H1 (cell line): ENCODE measurements around the gene FGF12. TPM values are rescaled to one million over a fixed set of nuclear protein-coding genes. Genes with fewer than 3 reads are reported as not detected.

Experiments used
- CTCF ChIA-PET: fragments of 300-600 bp; sonication (Branson Sonifier 250); formaldehyde crosslinking; loops from one replicate; lab custom pipeline; 2021; ENCODE audit not compliant: partially characterized antibody; lab: Charles Lee
- POLR2A ChIA-PET: fragments of 300-600 bp; sonication (Branson Sonifier 250); formaldehyde crosslinking; loops from one replicate; lab custom pipeline; 2021; ENCODE audit warnings: inconsistent platforms; ENCODE audit not compliant: partially characterized antibody; lab: Charles Lee
- DNase-seq, 2 experiments: peaks; one replicate each; pipeline versions ENCODE4 v3.0.0 to v3.0.0-alpha.2; 2010 to 2022; ENCODE audit warnings: low spot score in 2 of 2, low read depth in 1 of 2, mixed read lengths in 1 of 2
- FAIRE-seq: peaks from 2 replicates; lab custom pipeline; 2011; peaks lifted over from hg19 to GRCh38; lab: Jason Lieb, UNC
- H2AFZ ChIP-seq: 2 replicates; pipeline ENCODE4 v1.8.1; 2012; ENCODE audit warnings: low read length, inconsistent platforms
- H2AK5ac ChIP-seq: 2 replicates; pipeline ENCODE4 v1.6.1; 2013; ENCODE audit warnings: low read depth, low read length
- H2BK120ac ChIP-seq: replicated peaks from 2 replicates; pipeline ENCODE3; 2013; ENCODE audit warnings: low read depth, low read length, inconsistent platforms
- H2BK12ac ChIP-seq: 2 replicates; pipeline ENCODE4 v1.6.1; 2013; ENCODE audit warnings: low read depth, low read length
- H2BK15ac ChIP-seq: 2 replicates; pipeline ENCODE4 v1.6.1; 2013; ENCODE audit warnings: low read length
- H2BK20ac ChIP-seq: 2 replicates; pipeline ENCODE4 v1.6.1; 2013; ENCODE audit warnings: low read length
- H2BK5ac ChIP-seq: 2 replicates; pipeline ENCODE4 v1.6.1; 2013; ENCODE audit warnings: low read depth, low read length
- H3K14ac ChIP-seq: 2 replicates; pipeline ENCODE4 v1.6.1; 2013; ENCODE audit warnings: inconsistent platforms; ENCODE audit not compliant: insufficient read length
- H3K18ac ChIP-seq: 2 replicates; pipeline ENCODE4 v1.6.1; 2013; ENCODE audit warnings: low read length; ENCODE audit errors: extremely low read depth
- H3K23ac ChIP-seq: 2 replicates; pipeline ENCODE4 v1.6.1; 2013; ENCODE audit warnings: inconsistent platforms; ENCODE audit not compliant: insufficient read length
- H3K23me2 ChIP-seq: 2 replicates; pipeline ENCODE4 v1.6.1; 2013; ENCODE audit warnings: low read depth, low read length
- H3K27ac ChIP-seq: 2 replicates; pipeline ENCODE4 v1.6.1; 2011; ENCODE audit warnings: low read depth, low read length, inconsistent platforms
- H3K27me3 ChIP-seq, 4 experiments: replicated peaks in 1 of 4; 1 replicate in 1 of 4; 2 replicates in 3 of 4; pipeline versions ENCODE4 v1.6.1 to v1.8.1; 2011 to 2013; ENCODE audit warnings: low read length in 3 of 4, mild to moderate bottlenecking in 3 of 4, inconsistent platforms in 2 of 4, mixed read lengths in 2 of 4, moderate library complexity in 1 of 4; ENCODE audit not compliant: control insufficient read depth in 3 of 4, insufficient read depth in 3 of 4; ENCODE audit errors: extremely low read depth in 1 of 4
- H3K36me3 ChIP-seq, 4 experiments: 2 replicates each; pipeline versions ENCODE4 v1.6.1 to v1.8.1; 2011 to 2013; ENCODE audit warnings: mild to moderate bottlenecking in 4 of 4, low read length in 3 of 4, moderate library complexity in 2 of 4, control low read depth in 1 of 4, inconsistent platforms in 1 of 4; ENCODE audit not compliant: insufficient read depth in 4 of 4, control insufficient read depth in 2 of 4
- H3K4ac ChIP-seq: replicated peaks from 2 replicates; pipeline ENCODE3; 2013; ENCODE audit warnings: low read length, low read depth, mixed read lengths, inconsistent platforms; ENCODE audit not compliant: insufficient read length
- H3K4me1 ChIP-seq, 4 experiments: replicated peaks in 1 of 4; 1 replicate in 1 of 4; 2 replicates in 3 of 4; pipeline versions ENCODE4 v1.6.1 to v1.8.1; 2011 to 2013; ENCODE audit warnings: low read length in 3 of 4, inconsistent platforms in 2 of 4, mixed read lengths in 1 of 4; ENCODE audit not compliant: insufficient read depth in 4 of 4, control insufficient read depth in 3 of 4
- H3K4me2 ChIP-seq, 2 experiments: 2 replicates each; pipeline versions ENCODE4 v1.6.1 to v1.8.1; 2011 to 2013; ENCODE audit warnings: low read depth in 2 of 2, low read length in 2 of 2, control low read depth in 1 of 2, inconsistent platforms in 1 of 2, mild to moderate bottlenecking in 1 of 2; ENCODE audit not compliant: insufficient read depth in 1 of 2
- H3K4me3 ChIP-seq, 4 experiments: fragments of 200-600, 300-600 bp in 1 of 4; sonication (generic), shearing (Covaris generic), sonication (Bioruptor Twin) in 1 of 4; 2 replicates each; pipeline versions ENCODE4 v1.5.1 to v1.8.1; 2011 to 2016; ENCODE audit warnings: low read length in 4 of 4, low read depth in 3 of 4, control low read depth in 2 of 4, inconsistent platforms in 2 of 4, mild to moderate bottlenecking in 2 of 4, mixed read lengths in 1 of 4, moderate library complexity in 1 of 4; ENCODE audit not compliant: insufficient read depth in 2 of 4; ENCODE audit errors: extremely low read depth in 1 of 4
- H3K56ac ChIP-seq: replicated peaks from 2 replicates; pipeline ENCODE3; 2013; ENCODE audit warnings: low read depth, mild to moderate bottlenecking, mixed read lengths, low read length, inconsistent platforms; ENCODE audit not compliant: insufficient read length
- H3K79me1 ChIP-seq: 2 replicates; pipeline ENCODE4 v1.6.1; 2013; ENCODE audit warnings: low read depth, low read length, control low read depth
- H3K79me2 ChIP-seq, 2 experiments: 2 replicates each; pipeline versions ENCODE4 v1.6.1 to v1.8.1; 2012 to 2013; ENCODE audit warnings: low read length in 2 of 2, mild to moderate bottlenecking in 2 of 2, inconsistent platforms in 1 of 2; ENCODE audit not compliant: insufficient read depth in 2 of 2, control insufficient read depth in 1 of 2
- H3K9ac ChIP-seq, 4 experiments: replicated peaks in 1 of 4; 1 replicate in 1 of 4; 2 replicates in 3 of 4; pipeline versions ENCODE4 v1.6.1 to v1.8.1; 2011 to 2013; ENCODE audit warnings: low read depth in 3 of 4, low read length in 3 of 4, control low read depth in 2 of 4, mild to moderate bottlenecking in 2 of 4, moderate library complexity in 2 of 4, inconsistent platforms in 1 of 4; ENCODE audit errors: extremely low read depth in 1 of 4
- H3K9me3 ChIP-seq, 2 experiments: 2 replicates each; pipeline versions ENCODE4 v1.6.1 to v1.8.1; 2012 to 2013; ENCODE audit warnings: mild to moderate bottlenecking in 2 of 2, moderate library complexity in 2 of 2, control low read depth in 1 of 2, inconsistent platforms in 1 of 2, low read depth in 1 of 2, low read length in 1 of 2, mixed read lengths in 1 of 2; ENCODE audit not compliant: insufficient read depth in 2 of 2
- H4K20me1 ChIP-seq, 2 experiments: replicated peaks in 1 of 2; 2 replicates each; pipeline versions ENCODE3 to v1.8.1; 2011 to 2013; ENCODE audit warnings: inconsistent platforms in 2 of 2, low read length in 2 of 2, mild to moderate bottlenecking in 1 of 2; ENCODE audit not compliant: insufficient read depth in 2 of 2, control insufficient read depth in 1 of 2
- H4K5ac ChIP-seq: 2 replicates; pipeline ENCODE4 v1.6.1; 2013; ENCODE audit warnings: low read length, low read depth, mixed read lengths, inconsistent platforms; ENCODE audit not compliant: insufficient read length
- H4K8ac ChIP-seq: 2 replicates; pipeline ENCODE4 v1.8.0; 2013; ENCODE audit warnings: mild to moderate bottlenecking, moderate library complexity, low read length, inconsistent platforms; ENCODE audit not compliant: insufficient read depth; ENCODE audit errors: extremely low read depth
- H4K91ac ChIP-seq: replicated peaks from 2 replicates; pipeline ENCODE3; 2013; ENCODE audit warnings: low read length, mixed read lengths, inconsistent platforms; ENCODE audit not compliant: insufficient read length
- CBX5 ChIP-seq: fragments of 300-800, 300-1000 bp; sonication (generic); IDR thresholded peaks from 2 replicates; pipeline ENCODE4 v1.7.1; 2016; ENCODE audit warnings: antibody characterized with exemption, low read length, low read depth
- CEBPB ChIP-seq: IDR thresholded peaks from 2 replicates; pipeline ENCODE4 v1.6.1; 2012; ENCODE audit warnings: low read depth, low read length
- CREB1 ChIP-seq: IDR thresholded peaks from 2 replicates; pipeline ENCODE4 v1.6.1; 2012; ENCODE audit warnings: inconsistent platforms
- EZH2 ChIP-seq: fragments of 200-600 bp; sonication (generic); IDR thresholded peaks from 2 replicates; pipeline ENCODE4 v1.7.1; 2012; ENCODE audit warnings: low read depth, mild to moderate bottlenecking, moderate library complexity, low read length, inconsistent platforms; ENCODE audit not compliant: severe bottlenecking
- GTF2F1 ChIP-seq: IDR thresholded peaks from 2 replicates; pipeline ENCODE4 v1.6.1; 2012; ENCODE audit warnings: low read depth, low read length, improper control_type of control experiment, borderline replicate concordance
- HDAC6 ChIP-seq: IDR thresholded peaks from one replicate; pipeline ENCODE4 v1.7.1; 2012; ENCODE audit warnings: low read depth, mild to moderate bottlenecking, inconsistent platforms, low read length, moderate library complexity
- JUN ChIP-seq: IDR thresholded peaks from 2 replicates; pipeline ENCODE4 v1.6.1; 2011; ENCODE audit warnings: low read depth, mild to moderate bottlenecking, improper control_type of control experiment, low read length
- POLR2A ChIP-seq, 2 experiments: IDR thresholded peaks; 1 replicate in 1 of 2; 2 replicates in 1 of 2; pipeline ENCODE4 v1.6.1; 2011; ENCODE audit warnings: low read depth in 2 of 2, low read length in 2 of 2, mild to moderate bottlenecking in 2 of 2; ENCODE audit errors: control extremely low read depth in 1 of 2
- POU5F1 ChIP-seq: IDR thresholded peaks from 2 replicates; pipeline ENCODE4 v1.6.1; 2011; ENCODE audit warnings: low read depth, mild to moderate bottlenecking, low read length, moderate library complexity
- RAD21 ChIP-seq, 2 experiments: IDR thresholded peaks in 1 of 2; conservative IDR thresholded peaks in 1 of 2; 2 replicates each; pipeline ENCODE4 v1.6.1; 2011; ENCODE audit warnings: low read depth in 2 of 2, low read length in 2 of 2, improper control_type of control experiment in 1 of 2, inconsistent platforms in 1 of 2, mild to moderate bottlenecking in 1 of 2, moderate library complexity in 1 of 2
- RXRA ChIP-seq: IDR thresholded peaks from 2 replicates; pipeline ENCODE4 v1.6.1; 2011; ENCODE audit warnings: low read depth, mild to moderate bottlenecking, low read length, moderate library complexity; ENCODE audit not compliant: insufficient read depth
- TAF7 ChIP-seq: optimal IDR thresholded peaks from 2 replicates; pipeline ENCODE3; 2011; ENCODE audit warnings: low read depth, mild to moderate bottlenecking, inconsistent platforms, low read length, moderate library complexity, borderline replicate concordance
- WGBS, 2 experiments: shearing (Covaris generic) in 1 of 2; methylation state at CpG; one replicate each; pipeline versions ENCODE4 v1.1.6 to v1.1.7; 2013 to 2015; ENCODE audit warnings: low lambda C conversion rate in 2 of 2, mixed read lengths in 2 of 2, inconsistent platforms in 1 of 2, low coverage in 1 of 2, missing lambda C conversion rate in 1 of 2; ENCODE audit not compliant: insufficient replicate concordance in 2 of 2, insufficient coverage in 1 of 2, insufficient read length in 1 of 2; ENCODE audit errors: extremely low coverage in 1 of 2, missing lambda C conversion rate in 1 of 2; 5-methylcytosine and 5-hydroxymethylcytosine counted together
- polyA plus RNA-seq, 7 experiments: library from polyadenylated mRNA; depleted of rRNA in 3 of 7; stranded (reverse) in 5 of 7; unstranded in 2 of 7; fragments of >200 nt in 5 of 7; fragments of 200-250 nt in 2 of 7; gene quantifications; 1 replicate in 5 of 7; 2 replicates in 1 of 7; 4 replicates in 1 of 7; pipeline versions ENCODE4 v1.2.1 to v1.2.3, GENCODE V29; 2011 to 2013; ENCODE audit warnings: missing spikeins in 2 of 7, mixed read lengths in 2 of 7
- total RNA-seq: library from RNA; stranded (reverse); fragmentation: NEBNext Ultra II Directional; extraction: Animal tissue kit (Norgen Biotek cat#: 25700); gene quantifications from 2 replicates; pipeline ENCODE4 v1.2.1, GENCODE V29; 2021
- TF ChIP-seq, protein P1 (sequence below): IDR thresholded peaks from 2 replicates; pipeline ENCODE4 v1.6.1; 2012; ENCODE audit warnings: inconsistent platforms

Gene FGF12
- total and polyA plus RNA-seq, 2 of the 8 experiments (the other 6 are each of a cell fraction or from before 2014, with no cell fraction given), result 4.1 to 16.6 TPM

GRCh38 chr3:192435241-192435640 is 292.1 kb downstream of the FGF12 start:
- ChIA-PET POLR2A (no interaction called here), CTCF (interaction anchor here (0.6 to 3.8 kb wide), 7 partner anchors 9 to 234 kb away, joined by 3 to 29 read pairs (median 7); no protein-coding TSS in a partner anchor)
- Histone ChIP-seq H3K23ac (no peak overlapping the region), H3K14ac (no peak overlapping the region), H3K4me1 (no peaks in the 10 kb centered on the region), H4K91ac (no peak overlapping the region), H3K9me3 (no peaks in the 10 kb centered on the region), H3K4me2 (no peak overlapping the region), H4K8ac (no peak overlapping the region), H4K5ac (no peak overlapping the region), H2BK5ac (no peak overlapping the region), H2BK12ac (no peak overlapping the region), H3K23me2 (no peaks in the 10 kb centered on the region), H3K79me2 (no peaks in the 10 kb centered on the region), H3K27me3 (no peaks in the 10 kb centered on the region), H3K9ac (no peak overlapping the region), H4K20me1 (no peaks in the 10 kb centered on the region), H2BK15ac (no peak overlapping the region), H2AFZ (no peak overlapping the region), H3K27ac (no peak overlapping the region), H3K79me1 (no peaks in the 10 kb centered on the region), H3K4ac (no peak overlapping the region), H3K4me3 (no peak overlapping the region), H3K18ac (no peak overlapping the region), H2AK5ac (no peak overlapping the region), H3K56ac (no peak overlapping the region), H2BK120ac (no peak overlapping the region), H3K36me3 (no peaks in the 10 kb centered on the region), H2BK20ac (no peak overlapping the region)
- 76% methylated on average over 3 of the region's 3 CpGs; no CpG with 5 or more reads in 1 of the 2 experiments for WGBS, 2 experiments
- no peak for DNase-seq
- FAIRE-seq, result no peak
- TF ChIP-seq POU5F1 (no peak), POLR2A (IDR thresholded peaks at IDR 0.05; ENCODE audit: control extremely low read depth in 1 of 2, low read depth in 2 of 2, low read length in 2 of 2) (no peak), CBX5 (no peak), JUN (no peak), GTF2F1 (no peak), CREB1 (no peak), RAD21 (IDR thresholded peaks at IDR 0.05 in 1 of 2, conservative IDR thresholded peaks at IDR 0.05 in 1 of 2; ENCODE audit: low read depth in 2 of 2, low read length in 2 of 2) (no peak), TAF7 (no peak), CEBPB (no peak), EZH2 (no peak), HDAC6 (no peak), RXRA (no peak)
- TF ChIP-seq, protein P1, sequence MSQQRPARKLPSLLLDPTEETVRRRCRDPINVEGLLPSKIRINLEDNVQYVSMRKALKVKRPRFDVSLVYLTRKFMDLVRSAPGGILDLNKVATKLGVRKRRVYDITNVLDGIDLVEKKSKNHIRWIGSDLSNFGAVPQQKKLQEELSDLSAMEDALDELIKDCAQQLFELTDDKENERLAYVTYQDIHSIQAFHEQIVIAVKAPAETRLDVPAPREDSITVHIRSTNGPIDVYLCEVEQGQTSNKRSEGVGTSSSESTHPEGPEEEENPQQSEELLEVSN, result no peak
